Glomerular endothelial cell (primary cell): ENCODE measurements around the gene SKIC3. TPM values are rescaled to one million over a fixed set of nuclear protein-coding genes. Genes with fewer than 3 reads are reported as not detected.

Source experiments
- DNase-seq: peaks from one replicate; pipeline ENCODE4 v3.0.0-alpha.2; 2011; ENCODE audit warnings: low read depth, low spot score; ENCODE audit errors: extremely low read depth
- total RNA-seq: library from RNA; depleted of rRNA; stranded (reverse); fragments of >200 nt; gene quantifications from 2 replicates; pipeline ENCODE4 v1.2.3, GENCODE V29; 2015

Gene SKIC3
- total RNA-seq, 1 donor from 2014 or later, result 78.6 TPM

DNA sequence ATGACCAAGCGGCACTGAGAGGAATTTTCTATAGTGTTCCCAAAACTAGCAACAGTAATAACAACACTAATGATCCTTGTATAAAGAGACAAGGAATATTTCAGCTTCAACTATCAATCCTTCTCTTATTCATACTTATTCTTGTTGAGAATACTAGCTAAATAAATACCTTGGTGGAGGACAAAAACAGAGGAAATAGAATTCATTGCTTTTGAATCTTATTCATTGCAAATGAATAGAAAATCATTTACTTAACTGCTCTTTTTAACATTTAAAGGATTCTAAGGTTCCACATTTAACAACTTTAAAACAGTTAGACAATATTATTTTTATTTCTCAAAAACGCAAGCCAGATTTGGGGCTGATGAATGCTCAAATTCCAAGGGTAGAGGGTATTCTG lies 22.4 kb downstream of the SKIC3 start:
- no peak for DNase-seq

DNA sequence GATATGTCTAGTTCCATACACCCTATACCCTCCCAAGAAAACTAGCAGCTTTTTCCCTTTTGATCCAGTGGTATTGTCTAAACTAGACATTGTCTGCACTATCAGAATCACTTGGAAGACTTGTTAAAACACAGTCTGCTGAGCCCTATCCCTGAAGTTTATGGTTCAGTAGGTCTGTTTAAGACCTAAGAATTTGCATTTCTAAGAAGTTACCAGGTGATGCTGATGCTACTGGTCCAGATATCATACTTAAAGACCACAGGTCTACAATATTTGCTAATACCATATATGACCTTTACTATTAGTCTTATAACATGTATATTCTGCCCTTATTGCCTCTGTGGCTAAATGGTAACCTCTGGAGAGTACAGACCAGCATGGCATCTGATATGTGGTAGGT lies 23.3 kb downstream of the SKIC3 start:
- no peak for DNase-seq

DNA sequence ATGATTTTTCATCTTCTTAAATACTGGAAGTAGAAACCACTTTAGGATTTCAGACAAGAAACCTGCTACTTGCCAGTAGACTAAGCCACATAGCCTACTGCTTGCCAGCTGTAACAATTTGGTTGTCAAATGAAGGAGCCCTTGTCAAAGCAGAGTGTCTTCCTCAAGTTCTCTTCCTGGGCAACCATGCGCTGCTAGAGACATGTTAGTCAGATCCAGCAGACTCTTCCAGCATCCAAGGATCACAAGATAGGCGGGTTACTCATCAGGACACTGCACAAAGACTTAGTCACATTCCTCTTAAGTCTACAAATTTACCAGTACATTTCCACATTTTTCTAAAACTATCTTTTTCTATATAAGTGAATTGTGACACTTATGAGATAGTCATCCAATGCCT lies 24.4 kb downstream of the SKIC3 start:
- DNase-seq, result no peak

DNA sequence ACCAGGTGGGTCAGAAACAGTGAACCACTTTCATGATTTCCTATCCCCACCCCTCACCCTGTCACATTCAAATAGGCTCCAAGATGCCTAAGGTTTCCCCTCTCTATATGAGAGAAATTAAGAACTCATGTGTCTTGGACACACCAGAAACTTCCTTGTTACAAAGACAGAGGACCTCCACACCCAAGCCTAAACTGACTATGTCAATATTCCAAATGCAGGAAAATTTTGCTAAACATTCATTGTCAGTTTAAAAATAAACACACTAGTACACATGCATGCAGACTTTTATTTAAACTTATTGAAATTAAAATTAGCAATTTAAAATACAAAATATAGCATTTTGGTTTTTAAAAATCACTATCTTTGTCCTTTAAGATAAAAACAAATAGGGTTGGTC lies 26.2 kb downstream of the SKIC3 start:
- DNase-seq, result no peak

DNA sequence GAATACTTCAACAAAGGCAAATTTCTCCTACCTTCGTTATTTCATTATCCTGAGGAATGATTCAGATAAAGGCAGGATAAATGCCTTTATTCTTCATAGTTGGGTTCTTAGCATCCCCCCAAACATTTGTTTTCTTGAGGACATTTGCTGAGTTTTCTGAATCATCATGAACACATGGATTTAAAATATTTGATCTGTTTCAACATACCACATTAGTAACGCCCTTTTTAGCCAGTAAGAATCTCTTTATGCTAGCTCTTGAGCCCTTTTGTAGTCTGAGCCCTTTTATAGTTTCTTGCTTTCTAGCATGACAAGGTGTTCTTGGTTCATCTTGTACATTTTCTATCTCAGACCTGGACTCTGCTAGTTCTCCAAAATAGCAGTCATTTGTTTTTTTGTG lies 27.9 kb downstream of the SKIC3 start:
- DNase-seq, result no peak

DNA sequence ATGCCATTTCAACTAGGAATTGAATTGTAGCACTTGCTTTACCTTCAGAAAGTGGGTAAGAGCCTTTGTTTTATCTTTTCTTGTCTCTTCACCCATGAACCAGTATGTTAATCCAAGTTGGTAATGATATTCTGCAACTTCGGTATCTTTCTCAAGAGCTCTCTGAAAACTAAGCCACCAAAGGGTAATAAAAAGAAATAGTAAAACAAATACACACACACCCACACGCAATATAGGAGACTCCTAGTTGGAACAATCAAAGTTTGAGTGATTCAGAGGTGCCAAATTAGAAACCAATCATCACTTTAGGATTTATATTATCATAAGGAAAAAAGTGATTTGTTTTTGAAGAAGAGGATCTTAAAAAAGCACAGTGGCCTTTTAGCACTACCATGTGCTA lies 30.4 kb downstream of the SKIC3 start:
- DNase-seq, result no peak

DNA sequence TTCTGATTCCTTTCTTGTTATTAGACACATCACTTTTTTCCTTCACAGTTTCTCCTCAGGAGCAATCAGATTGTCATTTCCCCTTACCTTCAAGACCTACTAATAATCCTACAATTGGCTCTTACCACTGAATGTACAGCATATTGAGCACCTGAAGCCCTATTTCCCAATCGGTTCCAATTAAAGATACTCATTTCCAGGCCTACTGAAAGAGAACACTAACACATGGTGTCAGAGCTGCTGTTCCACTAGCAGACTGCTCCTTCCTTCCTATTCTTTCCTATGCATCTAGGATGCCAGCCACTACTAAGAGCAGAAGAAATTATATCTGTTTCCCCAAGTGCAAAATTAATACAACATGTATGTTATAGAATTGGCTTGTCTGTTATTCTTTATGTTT lies 34.6 kb downstream of the SKIC3 start:
- no peak for DNase-seq

DNA sequence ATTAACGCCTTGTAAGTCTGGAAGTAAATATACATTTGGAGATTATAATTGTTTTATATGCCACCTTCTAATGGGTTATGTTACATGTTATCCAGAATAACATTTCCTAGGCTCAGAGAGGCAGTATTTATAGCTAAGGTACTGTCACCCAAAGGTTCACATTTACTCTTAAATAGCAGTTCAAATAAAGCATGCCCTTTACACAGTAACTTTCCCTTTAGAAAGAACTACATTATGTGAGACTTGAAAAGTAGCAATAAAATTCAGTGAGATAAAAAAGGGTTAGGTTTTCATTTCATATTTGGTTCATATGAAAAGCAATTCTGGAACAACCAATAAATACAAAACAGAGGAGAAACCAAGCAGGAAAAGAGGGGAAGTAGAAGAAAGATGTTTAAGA lies 35.1 kb downstream of the SKIC3 start:
- DNase-seq, result no peak

DNA sequence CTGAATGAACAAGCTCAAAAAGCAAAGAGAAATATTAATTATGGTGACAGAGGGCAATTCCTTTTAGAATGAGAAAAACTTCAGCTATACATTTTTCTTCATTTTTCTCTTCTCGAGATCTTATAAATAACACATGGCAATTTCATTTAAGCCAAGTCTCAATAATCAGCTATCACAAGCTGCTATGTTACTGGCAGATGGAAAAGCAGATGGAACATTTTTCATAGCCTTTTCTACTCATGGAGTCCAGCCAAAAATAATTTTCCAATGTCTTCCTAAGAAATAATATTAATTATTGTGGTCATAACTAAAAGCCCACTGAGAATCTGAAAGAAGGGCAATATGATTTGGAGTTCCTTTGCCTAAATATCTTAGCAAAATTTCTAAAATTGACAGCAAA lies 35.6 kb downstream of the SKIC3 start:
- no peak for DNase-seq

DNA sequence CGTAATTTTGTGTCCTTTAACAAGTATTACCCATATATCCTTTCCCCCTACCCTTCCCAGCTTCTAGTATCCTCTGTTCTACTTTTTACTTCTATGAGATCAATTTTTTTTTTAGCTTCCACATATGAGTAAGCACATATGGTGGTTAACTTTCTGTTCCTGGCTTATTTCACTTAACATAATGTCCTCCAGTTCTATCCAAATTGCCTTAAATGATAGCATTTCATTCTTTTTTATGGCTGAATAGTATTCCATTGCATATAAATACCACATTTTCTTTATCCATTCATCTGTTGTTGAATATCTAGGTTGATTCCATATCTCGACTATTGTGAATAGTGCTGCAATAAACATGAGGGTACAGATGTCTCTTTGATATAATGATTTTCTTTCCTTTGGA lies 36.4 kb downstream of the SKIC3 start:
- no peak for DNase-seq

DNA sequence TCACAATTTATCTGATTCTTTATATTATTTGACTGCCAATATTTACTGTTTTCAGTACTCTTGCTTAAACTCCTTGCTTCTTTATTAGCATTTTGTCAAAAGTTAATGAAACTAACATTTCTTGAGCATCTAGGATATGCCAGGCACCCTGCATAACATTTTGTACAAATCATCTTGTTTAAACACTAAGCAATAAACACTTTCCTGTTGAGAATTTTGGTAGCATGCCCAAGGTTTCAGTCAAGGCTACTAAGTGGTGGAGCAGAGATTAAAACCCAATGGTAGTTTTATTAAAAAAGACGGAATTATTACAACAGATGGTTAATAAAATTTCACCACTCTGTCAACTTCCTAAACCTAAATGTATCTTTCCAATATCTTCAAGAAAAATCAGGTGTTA lies 43.2 kb downstream of the SKIC3 start:
- DNase-seq, result no peak

DNA sequence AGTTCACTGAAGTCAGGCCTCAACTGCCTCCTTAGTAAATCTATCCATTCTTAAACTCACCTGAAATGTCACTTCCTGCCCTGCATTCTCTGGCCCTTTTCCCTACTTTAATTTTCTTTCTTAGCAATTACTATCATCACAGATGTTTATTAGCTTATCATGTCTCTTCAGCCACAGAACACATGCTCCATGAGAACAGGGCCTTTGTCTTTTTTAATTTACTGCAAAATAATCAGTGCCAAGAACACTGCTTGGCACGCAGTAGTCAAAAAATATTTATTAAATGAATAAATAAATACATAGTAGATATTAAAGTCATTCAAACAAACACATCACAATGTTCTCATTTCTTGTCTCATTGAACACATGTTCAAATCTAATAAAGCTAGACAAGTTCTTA lies 46.2 kb downstream of the SKIC3 start:
- no peak for DNase-seq

Other genes with a start within 250 kb of the SKIC3 start
- 0.47 and 0.97 TPM in 2 replicates for gene FAM81B, start 163.6 kb downstream of the SKIC3 start, total RNA-seq
- gene ARSK, start 124 bp upstream of the SKIC3 start, total RNA-seq, result 7.5 and 11.9 TPM in 2 replicates
- 0.10 and 0.82 TPM in 2 replicates for gene GPR150, start 65.1 kb upstream of the SKIC3 start, total RNA-seq
- gene RFESD, start 91.8 kb upstream of the SKIC3 start, total RNA-seq, result 0.29 and 2.9 TPM in 2 replicates
- gene SPATA9, start 128.0 kb upstream of the SKIC3 start, total RNA-seq, result not detected in 2 replicates
- gene RHOBTB3, start 176.4 kb upstream of the SKIC3 start, total RNA-seq, result 43.9 and 47.1 TPM in 2 replicates